Gastrocnemius medialis (tissue), 4 donors: ENCODE measurements around the gene ASRGL1.

Source experiments
- POLR2A ChIP-seq, 2 donors: fragments of 450-650 bp; IDR thresholded peaks; one replicate each; pipeline ENCODE4 v1.6.1; 2017; ENCODE audit warnings: antibody characterized with exemption in 2 of 2, mild to moderate bottlenecking in 2 of 2, moderate library complexity in 2 of 2
- TF ChIP-seq, protein P1 (sequence below), 5 experiments: fragments of 450-650 bp in 3 of 5; fragments of 200-600 bp in 2 of 5; sonication (generic) in 2 of 5; IDR thresholded peaks in 4 of 5; conservative IDR thresholded peaks in 1 of 5; 1 replicate in 4 of 5; 2 replicates in 1 of 5; pipeline ENCODE4 v1.5.1; 2016 to 2019; ENCODE audit warnings: antibody characterized with exemption in 5 of 5, mild to moderate bottlenecking in 3 of 5, moderate library complexity in 3 of 5

DNA sequence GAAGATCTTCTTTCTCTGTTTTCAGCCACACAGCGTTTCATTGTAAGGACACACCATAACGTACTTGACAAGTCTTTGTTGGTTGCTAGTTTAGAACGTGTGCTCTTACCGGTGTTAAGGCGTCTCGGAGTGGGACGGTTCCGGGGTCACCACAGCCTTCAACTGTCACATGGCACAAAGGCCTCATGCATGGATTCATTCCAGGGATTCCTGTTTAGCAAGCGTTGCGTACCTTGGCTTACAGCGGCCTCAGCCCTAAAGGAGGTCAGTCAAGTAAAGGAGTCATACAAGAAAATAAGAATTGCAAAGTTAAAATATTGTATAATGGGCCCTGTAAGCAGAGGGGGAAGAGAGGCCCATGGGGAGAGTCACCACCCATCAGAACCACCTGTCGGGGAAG lies 79.3 kb downstream of the ASRGL1 start:
- no peak for TF ChIP-seq POLR2A (IDR thresholded peaks at IDR 0.05)
- TF ChIP-seq, protein P1, sequence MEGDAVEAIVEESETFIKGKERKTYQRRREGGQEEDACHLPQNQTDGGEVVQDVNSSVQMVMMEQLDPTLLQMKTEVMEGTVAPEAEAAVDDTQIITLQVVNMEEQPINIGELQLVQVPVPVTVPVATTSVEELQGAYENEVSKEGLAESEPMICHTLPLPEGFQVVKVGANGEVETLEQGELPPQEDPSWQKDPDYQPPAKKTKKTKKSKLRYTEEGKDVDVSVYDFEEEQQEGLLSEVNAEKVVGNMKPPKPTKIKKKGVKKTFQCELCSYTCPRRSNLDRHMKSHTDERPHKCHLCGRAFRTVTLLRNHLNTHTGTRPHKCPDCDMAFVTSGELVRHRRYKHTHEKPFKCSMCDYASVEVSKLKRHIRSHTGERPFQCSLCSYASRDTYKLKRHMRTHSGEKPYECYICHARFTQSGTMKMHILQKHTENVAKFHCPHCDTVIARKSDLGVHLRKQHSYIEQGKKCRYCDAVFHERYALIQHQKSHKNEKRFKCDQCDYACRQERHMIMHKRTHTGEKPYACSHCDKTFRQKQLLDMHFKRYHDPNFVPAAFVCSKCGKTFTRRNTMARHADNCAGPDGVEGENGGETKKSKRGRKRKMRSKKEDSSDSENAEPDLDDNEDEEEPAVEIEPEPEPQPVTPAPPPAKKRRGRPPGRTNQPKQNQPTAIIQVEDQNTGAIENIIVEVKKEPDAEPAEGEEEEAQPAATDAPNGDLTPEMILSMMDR (IDR thresholded peaks at IDR 0.05 in 4 of 5, conservative IDR thresholded peaks at IDR 0.05 in 1 of 5) = no peak
